Measurements from ENCODE around the gene RHOB. TPM values are rescaled to one million over a fixed set of nuclear protein-coding genes. Genes with fewer than 3 reads are reported as not detected.
A peak's percentile ranks its signal among the peaks of the same experiment; 100 is the strongest.
"Not testable (repeated sequence)": the region's sequence is repeated elsewhere in the genome, so short reads cannot be mapped to it uniquely, and the experiment has no call there.

RHOB gene
- polyA plus RNA-seq, 1 of the 3 experiments (the other 2 are of a cell fraction): 50.3 TPM

DNA sequence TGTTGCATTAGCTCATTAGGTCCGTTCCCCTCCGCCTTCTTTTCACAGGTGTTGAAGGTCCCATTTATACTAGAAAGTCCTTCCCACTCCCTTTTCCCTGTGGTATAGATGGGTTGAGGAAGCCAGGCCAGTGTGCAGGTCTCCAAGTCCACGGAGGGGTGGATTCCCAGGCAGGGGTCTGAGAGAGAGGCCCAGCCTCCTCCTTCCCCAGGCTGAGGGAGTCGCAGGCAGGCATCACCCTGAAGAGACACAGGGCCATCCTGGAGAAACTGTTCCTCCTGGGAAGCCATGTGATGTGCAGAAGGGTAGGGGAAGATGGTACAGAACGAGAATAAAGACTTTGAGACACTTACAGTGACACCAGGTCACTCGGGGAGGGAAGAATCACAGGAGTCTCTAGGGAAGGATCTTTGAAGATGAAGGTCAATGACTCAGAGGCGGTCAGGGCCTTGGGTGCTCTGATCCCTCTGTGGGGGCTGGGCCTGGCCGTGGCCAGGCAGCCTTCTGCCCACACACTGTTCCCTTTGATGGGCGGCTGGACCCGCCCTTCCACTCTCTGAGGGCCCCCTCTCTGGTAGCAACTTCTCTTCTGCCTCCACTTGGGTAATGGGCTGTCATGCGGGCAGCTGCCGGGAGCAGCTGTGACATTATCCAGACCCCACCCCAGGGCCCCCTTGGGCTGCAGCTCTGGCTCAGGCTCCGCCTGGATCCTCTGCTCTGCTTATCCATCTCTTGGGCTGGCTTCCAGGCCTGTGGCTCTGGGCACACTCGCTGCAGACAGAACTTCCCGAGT lies 45.1 kb downstream of the RHOB start (continued):
- TF ChIP-seq SIN3A (IDR thresholded peaks at IDR 0.05; ENCODE audit: borderline replicate concordance, low read depth, low read length) (no peak), FOSL2 (IDR thresholded peaks at IDR 0.05; ENCODE audit: borderline replicate concordance, low read depth) (no peak), EZH2phosphoT487 (IDR thresholded peaks at IDR 0.05; ENCODE audit: borderline replicate concordance, low read depth) (no peak), RFX5 (IDR thresholded peaks at IDR 0.05; ENCODE audit: low read length) (peak; percentile 18; the same call in 1 of the 2 replicates), GATA2 (CRISPR knock-in tag; IDR thresholded peaks at IDR 0.05) (peak; percentile 88), NFIC (IDR thresholded peaks at IDR 0.05; ENCODE audit: borderline replicate concordance) (peak; percentile 58), CHD2 (IDR thresholded peaks at IDR 0.05; ENCODE audit: low read length, partially characterized antibody) (peak; percentile 80), FOXM1 (IDR thresholded peaks at IDR 0.05; ENCODE audit: low read depth) (no peak), RCOR1 (IDR thresholded peaks at IDR 0.05; ENCODE audit: low read length) (peak; percentile 95), EP300 (IDR thresholded peaks at IDR 0.05; ENCODE audit: borderline replicate concordance in 1 of 2, low read depth in 1 of 2, low read length in 1 of 2) (peak; percentile 49 to 97; a peak in 3 of 4 replicates), NRF1 (IDR thresholded peaks at IDR 0.05; ENCODE audit: low read depth, low read length) (no peak), TEAD4 (IDR thresholded peaks at IDR 0.05; ENCODE audit: borderline replicate concordance, insufficient read depth) (no peak), GABPA (IDR thresholded peaks at IDR 0.05; ENCODE audit: low read depth) (no peak), FOXJ3 (CRISPR knock-in tag; IDR thresholded peaks at IDR 0.05) (peak; percentile 80), CTCF (IDR thresholded peaks at IDR 0.05) (no peak), RAD21 (IDR thresholded peaks at IDR 0.05; ENCODE audit: low read length) (peak; percentile 48), MEF2A (IDR thresholded peaks at IDR 0.05; ENCODE audit: borderline replicate concordance, low read depth) (no peak), ELF1 (IDR thresholded peaks at IDR 0.05) (no peak)
- TF ChIP-seq, protein P1, sequence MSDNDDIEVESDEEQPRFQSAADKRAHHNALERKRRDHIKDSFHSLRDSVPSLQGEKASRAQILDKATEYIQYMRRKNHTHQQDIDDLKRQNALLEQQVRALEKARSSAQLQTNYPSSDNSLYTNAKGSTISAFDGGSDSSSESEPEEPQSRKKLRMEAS (IDR thresholded peaks at IDR 0.05; ENCODE audit: low read depth): no peak
- TF ChIP-seq, protein P2, sequence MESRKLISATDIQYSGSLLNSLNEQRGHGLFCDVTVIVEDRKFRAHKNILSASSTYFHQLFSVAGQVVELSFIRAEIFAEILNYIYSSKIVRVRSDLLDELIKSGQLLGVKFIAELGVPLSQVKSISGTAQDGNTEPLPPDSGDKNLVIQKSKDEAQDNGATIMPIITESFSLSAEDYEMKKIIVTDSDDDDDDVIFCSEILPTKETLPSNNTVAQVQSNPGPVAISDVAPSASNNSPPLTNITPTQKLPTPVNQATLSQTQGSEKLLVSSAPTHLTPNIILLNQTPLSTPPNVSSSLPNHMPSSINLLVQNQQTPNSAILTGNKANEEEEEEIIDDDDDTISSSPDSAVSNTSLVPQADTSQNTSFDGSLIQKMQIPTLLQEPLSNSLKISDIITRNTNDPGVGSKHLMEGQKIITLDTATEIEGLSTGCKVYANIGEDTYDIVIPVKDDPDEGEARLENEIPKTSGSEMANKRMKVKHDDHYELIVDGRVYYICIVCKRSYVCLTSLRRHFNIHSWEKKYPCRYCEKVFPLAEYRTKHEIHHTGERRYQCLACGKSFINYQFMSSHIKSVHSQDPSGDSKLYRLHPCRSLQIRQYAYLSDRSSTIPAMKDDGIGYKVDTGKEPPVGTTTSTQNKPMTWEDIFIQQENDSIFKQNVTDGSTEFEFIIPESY (IDR thresholded peaks at IDR 0.05; ENCODE audit: borderline replicate concordance, low read depth): no peak
- TF ChIP-seq, protein P3, sequence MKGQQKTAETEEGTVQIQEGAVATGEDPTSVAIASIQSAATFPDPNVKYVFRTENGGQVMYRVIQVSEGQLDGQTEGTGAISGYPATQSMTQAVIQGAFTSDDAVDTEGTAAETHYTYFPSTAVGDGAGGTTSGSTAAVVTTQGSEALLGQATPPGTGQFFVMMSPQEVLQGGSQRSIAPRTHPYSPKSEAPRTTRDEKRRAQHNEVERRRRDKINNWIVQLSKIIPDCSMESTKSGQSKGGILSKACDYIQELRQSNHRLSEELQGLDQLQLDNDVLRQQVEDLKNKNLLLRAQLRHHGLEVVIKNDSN (IDR thresholded peaks at IDR 0.05; ENCODE audit: borderline replicate concordance, low read depth): no peak

GRCh38 chr2:20493095-20493494 lies 46.2 kb downstream of the RHOB start:
- not testable (repeated sequence) for H3K9me3 ChIP-seq; DNase-seq; H3F3A ChIP-seq (replicated peaks; ENCODE audit: insufficient read depth); H3K9me2 ChIP-seq; H2AFZ ChIP-seq (ENCODE audit: low read depth); H3K4me2 ChIP-seq; H4K20me1 ChIP-seq (ENCODE audit: insufficient read depth); H3K27me3 ChIP-seq (ENCODE audit: insufficient read depth); H3K9ac ChIP-seq; H3K79me2 ChIP-seq (ENCODE audit: insufficient read depth); H3K27ac ChIP-seq (ENCODE audit: low read depth in 2 of 2, low read length in 1 of 2); H3K36me3 ChIP-seq (replicated peaks in 1 of 2; ENCODE audit: control insufficient read depth in 1 of 2, insufficient read depth in 2 of 2, low read length in 1 of 2); H3K4me3 ChIP-seq (ENCODE audit: low read depth in 2 of 2, low read length in 1 of 2)
- ChIA-PET POLR2A (interaction anchor here (2.3 kb wide), 1 partner anchor 46 kb away, joined by 16 read pairs; the partner anchor contains the start of gene RHOB), CTCF (interaction anchor here (0.9 to 2.2 kb wide), 7 partner anchors 23 to 136 kb away, joined by 3 to 10 read pairs (median 3); partner anchors contain the start of gene RHOB)
- WGBS (ENCODE audit: low lambda C conversion rate): 91% methylated on average over 3 of the region's 3 CpGs
- H3K4me1 ChIP-seq (ENCODE audit: control insufficient read depth in 1 of 2, insufficient read depth in 2 of 2, low read depth in 1 of 2, low read length in 1 of 2): peaks cover 19 to 41% of the 10 kb centered on the region in 2 experiments

All from SK-N-SH (cell line).